Colon (tissue), 2 donors: ENCODE data around the gene SWAP70.
"Not testable (repeated sequence)": the region's sequence is repeated elsewhere in the genome, so short reads cannot be mapped to it uniquely, and the experiment has no call there.

Experiments used
- FAIRE-seq: peaks from 2 replicates; lab custom pipeline; 2012; peaks lifted over from hg19 to GRCh38; lab: Jason Lieb, UNC
- donor health status: control.
- donor health status: control.

The SWAP70 gene

DNA sequence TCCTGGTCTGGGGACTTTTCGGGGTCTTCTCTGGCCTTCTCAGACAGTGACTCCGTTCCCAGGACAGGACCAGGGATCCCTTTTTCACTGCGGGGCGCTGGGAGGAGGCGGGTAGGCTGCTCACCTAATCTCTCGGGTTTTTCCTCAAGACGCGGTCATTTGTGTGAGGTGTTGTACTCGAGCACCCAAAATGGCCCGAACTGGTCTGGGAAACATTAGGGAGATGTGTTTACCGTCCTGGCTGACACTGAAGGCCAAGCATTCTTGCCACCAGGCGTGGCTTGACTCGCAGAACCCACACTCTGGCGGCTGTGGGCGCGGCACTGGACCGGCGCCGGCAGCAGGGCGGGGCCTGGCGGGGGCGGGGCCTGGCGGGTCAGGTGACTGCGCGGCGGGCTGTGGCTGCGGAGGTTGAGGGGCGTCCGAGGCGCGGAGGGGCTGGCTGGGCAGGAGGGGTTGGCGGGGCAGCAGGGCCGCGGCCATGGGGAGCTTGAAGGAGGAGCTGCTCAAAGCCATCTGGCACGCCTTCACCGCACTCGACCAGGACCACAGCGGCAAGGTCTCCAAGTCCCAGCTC lies at the start of gene SWAP70:
Gene SWAP70, plus strand, starts transcription at position 379 of the 577 bp plus-strand sequence. Its CDS starts 103 bp downstream, at position 482.
- no peak for FAIRE-seq

DNA sequence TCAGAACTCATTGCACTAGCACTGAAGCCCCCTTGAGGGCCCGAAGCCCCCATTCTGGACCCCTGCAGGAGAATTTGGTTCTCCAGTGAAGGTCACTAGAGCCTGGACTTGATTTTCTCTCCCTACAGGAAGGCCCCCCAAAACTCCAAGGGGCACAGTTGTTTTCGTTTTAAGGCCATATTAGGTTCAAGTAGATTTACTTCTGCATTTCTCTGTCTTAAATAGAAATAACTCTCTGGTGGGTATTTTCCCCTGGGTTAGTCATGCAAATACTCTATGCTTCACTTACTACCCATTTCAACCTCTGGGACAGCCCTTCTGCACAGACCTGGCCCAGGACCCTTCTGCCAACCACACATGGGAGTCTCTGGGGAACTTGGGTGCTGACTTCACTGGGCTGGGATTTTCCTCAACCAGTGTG lies 48.8 kb upstream of the SWAP70 start:
- FAIRE-seq, result no peak

DNA sequence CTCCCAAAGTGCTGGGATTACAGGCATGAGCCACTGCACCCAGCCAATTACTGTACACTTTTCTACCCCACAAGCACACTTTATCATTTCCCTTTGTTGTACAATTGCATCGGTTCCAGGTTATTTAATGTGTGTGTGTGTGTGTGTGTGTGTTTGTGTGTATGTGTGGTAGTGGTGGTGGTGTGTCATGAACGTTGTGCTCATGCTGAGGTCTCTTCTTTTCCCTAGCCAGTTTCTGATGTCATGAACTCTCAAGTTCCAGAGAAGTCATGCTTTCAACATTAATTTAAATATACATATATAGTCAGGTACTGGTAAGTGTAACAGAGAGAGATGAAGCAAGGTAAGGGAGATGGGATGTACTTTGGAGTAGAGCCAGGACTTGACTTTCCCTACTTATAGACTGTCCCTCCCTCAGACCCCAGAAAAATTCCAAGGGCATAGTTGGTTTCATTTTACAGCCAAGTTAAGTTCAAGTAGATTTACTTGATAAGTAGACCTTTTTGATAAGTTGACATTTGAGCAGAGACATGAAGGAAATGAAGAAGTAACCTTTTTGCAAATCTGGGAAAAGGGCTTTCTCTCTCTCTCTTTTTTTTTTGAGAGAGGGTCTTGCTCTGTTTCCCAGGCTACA lies 47.7 kb upstream of the SWAP70 start:
- FAIRE-seq, result no peak

DNA sequence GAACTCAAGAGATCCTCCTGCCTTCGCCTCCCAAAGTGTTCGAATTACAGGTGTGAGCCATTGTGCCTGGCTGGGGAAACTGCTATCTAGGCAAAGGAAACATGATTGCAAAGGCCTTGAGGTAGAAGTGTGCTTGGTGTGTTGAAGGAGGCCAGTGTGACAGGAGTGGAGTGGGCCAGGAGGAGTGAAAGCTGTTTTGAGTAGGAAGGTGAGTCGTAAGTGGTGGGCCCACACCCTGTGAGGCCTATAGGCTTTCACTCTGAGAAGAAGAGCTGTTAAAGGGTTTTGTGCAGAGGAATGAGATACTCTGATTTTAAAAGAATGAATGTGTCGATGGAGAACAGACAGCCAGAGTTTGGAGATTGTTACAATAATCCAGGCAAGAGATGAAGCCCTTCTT lies 47.0 kb upstream of the SWAP70 start:
- no peak for FAIRE-seq

DNA sequence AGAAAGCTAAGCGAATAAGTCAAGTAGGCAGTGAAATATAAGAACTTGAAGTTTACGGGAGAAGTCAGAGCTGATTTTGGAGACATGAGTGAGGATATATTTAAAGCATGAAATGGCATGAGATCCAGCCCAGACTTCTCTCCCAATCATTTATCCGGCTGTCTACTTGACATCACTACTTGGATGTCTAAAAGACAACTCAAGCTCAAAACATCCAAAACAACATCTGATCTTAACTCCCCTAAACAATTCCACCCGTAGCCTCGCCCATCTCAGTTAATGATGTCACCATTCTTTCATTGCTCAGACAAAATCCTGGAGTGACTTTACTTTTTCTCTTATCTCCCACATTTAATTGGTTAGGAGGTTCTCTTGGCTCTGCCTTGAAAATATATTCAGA lies 45.9 kb upstream of the SWAP70 start:
- FAIRE-seq, result no peak

DNA sequence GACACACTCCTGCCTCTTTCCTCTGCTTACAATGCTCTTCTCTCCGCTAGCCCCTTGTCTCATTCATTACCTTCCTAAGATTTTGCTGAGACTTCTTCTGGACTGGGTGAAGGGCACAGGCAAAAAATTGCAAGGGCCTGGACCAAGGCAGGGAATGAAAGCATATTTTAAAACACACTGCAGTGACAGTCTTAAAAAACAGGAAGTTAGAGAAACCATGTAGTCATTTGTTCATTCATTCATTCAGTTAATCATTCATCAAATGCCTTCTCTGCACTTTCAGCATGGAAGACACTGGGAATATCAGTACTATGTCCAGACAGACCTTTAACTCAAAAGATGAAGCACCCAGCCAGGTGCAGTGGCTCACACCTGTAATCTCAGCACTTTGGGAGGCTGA lies 44.9 kb upstream of the SWAP70 start:
- no peak for FAIRE-seq

DNA sequence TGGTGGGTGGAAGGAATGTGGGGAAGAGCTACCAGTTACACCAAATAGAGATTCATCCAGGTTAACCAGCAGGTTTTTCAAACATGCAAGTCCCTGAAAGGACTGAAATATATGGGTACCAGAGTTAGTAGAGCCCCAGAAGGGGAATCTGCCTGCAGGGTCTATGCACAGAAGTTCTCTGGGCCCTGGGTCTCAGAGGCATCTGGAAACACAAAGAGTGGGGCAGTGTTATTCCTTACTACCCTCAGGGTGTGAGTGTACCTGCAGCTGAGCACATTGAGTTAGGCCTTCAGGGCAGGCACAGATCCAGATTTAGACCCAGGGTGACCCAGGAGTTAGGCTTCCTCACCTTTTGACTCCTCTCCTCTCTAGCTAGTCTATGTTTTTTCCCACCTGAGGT lies 43.9 kb upstream of the SWAP70 start:
- no peak for FAIRE-seq

DNA sequence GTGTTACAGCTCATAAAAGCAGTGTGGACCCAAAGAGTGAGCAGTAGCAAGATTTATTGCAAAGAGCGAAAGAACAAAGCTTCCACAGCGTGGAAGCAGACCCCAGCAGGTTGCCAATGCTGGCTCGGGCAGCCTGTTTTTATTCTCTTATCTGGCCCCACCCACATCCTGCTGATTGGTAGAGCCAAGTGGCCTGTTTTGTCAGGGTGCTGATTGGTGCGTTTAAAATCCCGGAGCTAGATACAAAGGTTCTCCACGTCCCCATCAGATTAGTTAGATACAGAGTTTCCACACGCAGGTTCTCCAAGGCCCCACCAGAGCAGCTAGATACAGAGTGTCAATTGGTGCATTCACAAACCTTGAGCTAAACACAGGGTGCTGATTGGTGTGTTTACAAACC lies 41.5 kb upstream of the SWAP70 start:
- not testable (repeated sequence) for FAIRE-seq

DNA sequence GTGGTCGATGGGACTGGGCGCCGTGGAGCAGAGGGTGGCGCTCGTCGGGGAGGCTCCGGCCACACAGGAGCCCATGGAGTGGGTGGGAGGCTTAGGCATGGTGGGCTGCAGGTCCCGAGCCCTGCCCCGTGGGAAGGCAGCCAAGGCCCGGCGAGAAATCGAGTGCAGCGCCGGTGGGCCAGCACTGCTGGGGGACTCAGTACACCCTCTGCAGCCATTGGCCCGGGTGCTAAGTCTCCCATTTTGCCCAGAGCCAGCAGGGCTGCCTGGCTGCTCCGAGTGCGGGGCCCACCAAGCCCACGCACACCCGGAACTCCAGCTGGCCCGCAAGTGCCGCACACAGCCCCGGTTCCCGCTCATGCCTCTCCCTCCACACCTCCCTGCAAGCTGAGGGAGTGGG lies 40.8 kb upstream of the SWAP70 start:
- not testable (repeated sequence) for FAIRE-seq

DNA sequence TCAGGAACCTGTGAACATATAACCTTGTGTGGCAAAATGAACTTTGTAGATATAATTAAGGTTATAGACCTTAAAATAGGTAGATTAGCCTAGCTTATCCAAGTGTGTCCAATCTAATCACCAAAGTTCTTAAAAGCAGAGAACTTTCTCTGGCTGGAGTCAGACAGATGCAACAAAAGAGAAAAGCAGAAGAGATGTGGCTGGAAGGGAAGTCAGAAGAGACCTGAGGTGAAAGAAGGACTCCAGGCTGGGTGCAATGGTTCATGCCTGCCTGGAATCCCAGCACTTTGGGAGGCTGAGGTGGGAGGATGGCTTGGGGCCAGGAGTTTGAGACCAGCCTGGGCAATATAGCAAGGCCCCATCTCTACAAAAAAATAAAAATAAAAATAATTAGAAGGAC lies 39.4 kb upstream of the SWAP70 start:
- FAIRE-seq, result no peak

DNA sequence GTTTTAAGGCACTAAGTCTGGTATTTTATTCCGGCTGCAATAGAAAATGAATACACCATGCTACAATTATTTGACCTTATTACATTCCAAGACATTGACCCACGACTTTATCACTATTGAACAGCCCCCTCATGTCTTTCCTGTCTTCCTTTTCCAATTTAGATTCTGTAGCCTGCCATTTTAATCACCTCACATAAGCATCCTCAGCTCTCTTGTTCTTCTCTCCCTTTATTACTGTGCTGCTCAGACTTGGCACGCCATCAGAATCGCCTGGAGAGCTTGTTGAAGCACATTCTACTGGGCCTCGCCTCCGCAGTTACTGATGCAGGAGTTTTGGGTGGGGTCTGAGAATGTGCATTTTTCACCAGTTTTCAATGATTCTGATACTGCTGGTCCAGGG lies 38.7 kb upstream of the SWAP70 start:
- FAIRE-seq, result no peak

DNA sequence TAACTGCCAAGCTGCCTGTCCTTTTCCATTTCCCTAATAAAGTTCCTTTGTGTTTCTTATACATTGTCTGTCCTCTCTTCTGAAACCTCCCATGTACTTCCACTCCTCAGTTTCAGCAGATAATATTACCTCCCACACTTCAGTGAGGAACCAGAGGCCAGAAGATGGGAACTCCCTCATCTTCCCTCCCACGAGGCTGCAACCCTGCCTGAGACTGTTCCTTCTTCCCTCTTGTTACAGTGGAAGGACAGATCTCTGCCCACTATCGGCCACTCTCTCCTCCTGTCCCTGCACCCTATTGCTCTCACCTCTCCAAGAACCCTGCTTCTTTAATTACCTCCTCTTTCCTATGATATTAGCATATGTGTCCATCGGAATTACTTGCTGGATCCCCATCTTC lies 38.1 kb upstream of the SWAP70 start:
- no peak for FAIRE-seq

DNA sequence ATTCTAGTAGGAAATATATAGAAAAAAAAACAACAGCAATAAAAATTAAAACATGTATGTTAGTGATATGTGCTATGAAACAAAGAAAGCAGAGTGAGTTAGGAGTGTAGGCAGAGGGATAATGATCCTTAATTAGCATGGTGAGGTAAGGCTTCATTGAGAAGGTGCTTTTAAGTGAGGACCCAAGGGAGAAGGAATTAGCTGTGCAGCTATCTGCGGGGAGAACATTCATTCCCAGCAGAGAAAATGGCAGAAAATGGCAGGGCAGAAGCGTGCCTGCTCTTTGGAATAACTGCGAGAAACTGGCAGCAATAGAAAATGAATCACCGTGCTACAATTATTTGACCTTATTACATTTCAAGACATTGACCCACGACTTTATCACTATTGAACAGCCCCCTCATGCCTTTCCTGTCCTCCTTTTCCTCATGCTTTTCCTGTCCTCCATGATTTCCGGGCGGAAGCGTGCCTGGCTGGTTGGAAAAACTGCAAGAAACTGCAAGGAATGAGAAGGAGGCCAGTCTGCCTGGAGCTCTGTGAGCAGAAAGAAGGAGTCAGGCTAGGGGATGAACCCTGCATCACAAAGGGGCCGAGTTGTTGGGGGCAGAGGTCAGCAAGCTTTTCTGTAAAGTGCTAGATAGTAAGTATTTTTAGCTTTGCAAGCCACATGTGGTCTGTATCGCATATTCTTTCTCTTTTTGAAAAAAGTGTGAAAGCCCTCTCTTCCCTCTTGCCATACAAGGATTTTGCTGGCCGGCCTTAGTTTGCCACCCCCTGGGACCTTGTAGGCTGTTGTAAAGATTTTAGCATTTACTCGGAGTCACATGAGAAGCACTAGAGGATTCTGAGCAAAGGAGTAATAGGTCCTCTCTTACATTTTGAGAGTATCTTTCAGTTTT lies 37.1 kb upstream of the SWAP70 start:
- FAIRE-seq, result no peak

DNA sequence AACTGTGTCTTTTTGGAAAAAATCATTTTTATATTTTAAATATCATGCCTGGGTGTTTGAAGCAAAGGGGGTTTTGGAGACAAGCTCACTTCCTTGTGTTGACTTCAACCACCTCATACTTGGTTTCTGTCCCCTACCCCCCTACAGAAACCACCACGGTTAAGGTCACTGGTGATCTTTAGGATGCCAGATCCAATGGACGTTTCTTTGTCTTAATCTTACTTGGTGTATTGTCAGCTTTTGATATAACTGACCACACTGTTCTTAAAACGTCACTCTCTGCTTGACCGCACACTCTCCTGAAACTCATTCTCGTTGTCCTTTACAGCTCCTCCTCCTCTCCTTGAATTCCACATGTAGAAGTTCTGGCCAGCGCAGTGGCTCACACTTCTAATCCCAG lies 34.8 kb upstream of the SWAP70 start:
- FAIRE-seq, result no peak

DNA sequence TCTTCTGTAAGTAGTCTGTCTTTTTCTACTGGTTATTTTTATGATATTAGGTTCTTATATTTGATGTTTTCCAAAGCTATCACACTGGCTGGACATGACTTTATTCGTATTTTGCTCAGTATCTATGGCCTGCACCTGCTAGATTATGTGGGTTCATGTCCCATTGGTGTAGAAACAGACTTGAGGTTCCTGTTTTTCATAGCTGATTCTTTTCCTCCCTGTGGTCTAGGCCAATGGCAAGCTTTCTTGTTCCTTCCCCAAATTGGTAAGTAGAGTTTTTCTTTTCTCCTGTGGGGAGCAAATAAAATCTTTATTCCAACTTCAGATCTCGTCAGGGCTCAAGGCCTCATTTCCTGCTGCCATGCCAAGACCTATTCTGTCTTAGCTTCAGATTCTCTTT lies 30.2 kb upstream of the SWAP70 start:
- no peak for FAIRE-seq

DNA sequence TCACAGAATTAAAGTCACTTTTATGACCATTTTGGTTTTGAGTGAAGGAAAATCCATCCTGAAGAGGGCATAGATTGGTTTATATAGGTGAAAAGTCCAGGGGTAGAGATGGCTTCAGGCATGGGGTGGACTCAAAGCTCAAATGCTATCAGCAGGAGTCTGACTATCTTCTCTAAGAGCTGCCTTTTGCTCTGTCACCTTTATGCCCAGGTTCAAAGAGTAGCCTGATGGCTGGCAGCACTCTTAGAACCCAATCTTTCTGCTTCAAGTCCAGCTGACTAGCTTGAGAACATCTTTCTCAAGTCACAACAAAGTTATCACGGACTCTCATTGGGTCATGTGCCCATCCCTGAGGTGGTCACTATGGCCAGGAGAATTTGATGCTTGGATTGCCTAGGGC lies 27.2 kb upstream of the SWAP70 start:
- no peak for FAIRE-seq

DNA sequence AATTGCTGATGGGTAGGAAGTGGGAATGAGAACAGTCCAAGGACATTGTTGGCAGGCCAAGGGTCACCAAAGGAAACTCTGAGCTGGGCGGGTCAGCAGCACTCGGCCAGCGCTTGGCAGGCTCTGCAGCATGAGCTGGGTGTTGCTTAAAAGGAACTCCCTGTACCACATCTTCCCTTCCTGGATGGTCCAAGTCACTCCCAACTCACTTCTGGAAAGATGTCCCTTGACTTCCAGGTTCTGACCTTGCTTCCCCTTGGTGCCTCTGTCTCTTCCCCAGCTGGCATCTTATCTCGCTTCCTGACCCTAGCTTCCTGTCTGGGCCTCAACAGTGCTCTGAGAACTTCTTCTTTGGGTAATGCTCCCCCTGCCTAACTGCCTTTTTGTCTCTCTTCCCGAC lies 24.8 kb upstream of the SWAP70 start:
- no peak for FAIRE-seq

DNA sequence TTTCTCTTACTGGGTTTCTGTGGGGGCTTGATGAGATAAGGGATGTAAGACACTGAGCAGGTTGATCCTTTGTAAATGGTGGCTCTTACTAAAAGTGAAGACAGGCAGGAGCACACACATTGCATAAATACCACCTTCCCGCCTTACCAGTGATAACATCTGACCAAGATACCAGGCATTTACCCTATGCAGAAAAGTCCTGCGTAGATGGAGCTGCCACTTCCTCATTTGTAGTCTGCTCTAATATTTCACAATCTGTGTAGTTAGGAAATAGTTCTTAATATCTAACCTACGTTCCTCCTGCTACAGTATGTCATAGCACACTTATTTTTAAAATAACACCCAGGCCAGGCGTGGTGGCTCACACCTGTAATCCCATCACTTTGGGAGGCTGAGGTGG lies 23.9 kb upstream of the SWAP70 start:
- FAIRE-seq, result no peak

DNA sequence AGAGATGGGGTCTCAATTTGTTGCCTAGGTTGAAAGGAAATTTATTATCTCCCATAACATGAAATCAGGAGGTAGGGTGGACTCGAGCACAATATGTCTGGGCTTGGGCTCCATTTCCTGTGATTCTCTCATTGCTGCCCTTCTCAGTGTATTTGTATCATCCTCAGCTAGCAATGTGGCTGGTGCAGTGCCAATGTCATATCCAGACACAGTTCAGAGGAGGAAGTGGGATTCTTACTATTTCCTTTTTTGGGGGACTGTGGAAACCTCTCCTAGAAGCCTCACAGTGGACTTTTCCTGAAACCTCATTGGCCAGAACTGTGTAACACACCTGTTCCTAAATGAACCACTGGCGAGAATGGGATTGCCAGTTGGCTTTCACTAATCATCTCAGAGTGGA lies 21.0 kb upstream of the SWAP70 start:
- no peak for FAIRE-seq

DNA sequence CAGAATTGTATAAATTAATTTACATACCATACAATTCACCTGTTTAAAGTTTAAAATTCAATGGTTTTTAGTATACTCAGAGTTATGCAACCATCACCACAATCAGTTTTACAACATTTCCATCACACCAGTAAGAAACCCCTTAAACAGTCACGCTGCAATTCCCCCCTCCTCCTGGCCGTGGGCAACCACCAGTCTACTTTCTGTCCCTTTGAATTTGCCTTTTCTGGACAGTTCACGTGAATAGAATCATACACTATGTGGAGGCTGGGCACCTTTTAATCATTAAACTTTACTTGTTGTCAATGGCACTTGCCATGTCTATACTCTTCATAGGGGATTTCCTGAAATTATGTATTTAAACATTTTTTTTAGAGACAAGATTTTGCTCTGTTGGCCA lies 20.1 kb upstream of the SWAP70 start:
- no peak for FAIRE-seq

DNA sequence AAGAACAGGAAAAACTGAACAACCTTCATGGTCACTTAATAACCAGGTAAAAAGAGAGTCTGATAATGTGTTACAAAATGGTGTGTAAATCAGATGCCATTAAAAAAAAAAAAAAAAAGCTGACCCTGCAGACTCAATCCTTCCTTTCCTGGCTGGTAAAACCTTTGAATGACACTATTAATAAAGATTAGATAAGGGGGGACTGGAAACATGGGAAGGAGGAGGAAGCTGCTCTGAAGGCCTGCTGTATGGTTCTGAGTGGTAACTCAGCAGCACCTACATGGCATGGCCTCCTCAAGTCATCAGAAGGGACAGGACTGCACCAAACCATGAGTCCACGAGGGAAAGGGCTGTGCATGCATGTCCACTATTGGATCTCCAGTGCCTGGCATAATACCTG lies 18.0 kb upstream of the SWAP70 start:
- no peak for FAIRE-seq

DNA sequence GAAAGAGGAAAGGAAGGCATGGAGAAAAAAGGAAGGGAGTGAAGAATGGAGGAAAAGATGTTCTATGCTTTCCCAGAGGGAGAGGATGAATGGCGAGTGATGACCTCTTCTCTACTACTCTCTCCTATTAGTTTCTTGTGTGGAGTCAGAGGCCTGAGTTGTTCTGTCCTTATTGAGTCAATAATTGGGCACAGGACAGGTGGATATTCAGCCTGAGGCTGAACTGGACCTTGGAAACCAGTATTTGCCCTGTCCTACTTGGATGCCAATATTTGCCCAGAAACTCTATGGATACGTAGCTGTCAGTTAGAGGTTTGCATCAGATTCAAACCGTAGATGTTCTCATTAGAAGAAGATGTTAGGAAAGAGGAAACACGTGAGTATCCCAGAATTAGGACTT lies 17.6 kb upstream of the SWAP70 start:
- FAIRE-seq, result no peak

DNA sequence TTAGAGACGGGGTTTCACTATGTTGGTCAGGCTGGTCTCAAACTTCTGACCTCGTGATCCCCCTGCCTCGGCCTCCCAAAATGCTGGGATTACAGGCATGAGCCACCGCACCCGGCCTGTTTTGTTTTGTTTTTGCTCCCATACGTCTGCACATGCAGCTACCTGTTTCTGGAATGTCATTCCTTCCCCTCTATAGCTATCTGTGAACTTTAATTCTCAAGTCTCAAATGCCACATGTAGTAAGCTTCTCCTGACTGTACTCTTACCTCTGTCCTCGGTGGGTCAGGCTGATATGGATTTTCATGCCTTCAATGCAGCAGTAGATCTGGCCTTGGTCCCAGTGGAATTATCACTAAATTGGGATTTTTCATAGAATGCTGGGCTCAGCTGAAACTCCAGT lies 12.4 kb upstream of the SWAP70 start:
- FAIRE-seq, result no peak
